GM12892 (cell line): ENCODE measurements around the gene DNMT3A.

Experiments used
- POLR2A ChIP-seq: IDR thresholded peaks from 2 replicates; pipeline ENCODE4 v1.6.1; 2011; ENCODE audit warnings: low read depth, low read length, control low read depth
- POLR2AphosphoS5 ChIP-seq: IDR thresholded peaks from 2 replicates; pipeline ENCODE4 v1.6.1; 2011; ENCODE audit warnings: low read depth, low read length, control low read depth
- TAF1 ChIP-seq: IDR thresholded peaks from 2 replicates; pipeline ENCODE4 v1.6.1; 2011; ENCODE audit warnings: low read depth, mild to moderate bottlenecking, control low read depth, low read length, borderline replicate concordance

DNA sequence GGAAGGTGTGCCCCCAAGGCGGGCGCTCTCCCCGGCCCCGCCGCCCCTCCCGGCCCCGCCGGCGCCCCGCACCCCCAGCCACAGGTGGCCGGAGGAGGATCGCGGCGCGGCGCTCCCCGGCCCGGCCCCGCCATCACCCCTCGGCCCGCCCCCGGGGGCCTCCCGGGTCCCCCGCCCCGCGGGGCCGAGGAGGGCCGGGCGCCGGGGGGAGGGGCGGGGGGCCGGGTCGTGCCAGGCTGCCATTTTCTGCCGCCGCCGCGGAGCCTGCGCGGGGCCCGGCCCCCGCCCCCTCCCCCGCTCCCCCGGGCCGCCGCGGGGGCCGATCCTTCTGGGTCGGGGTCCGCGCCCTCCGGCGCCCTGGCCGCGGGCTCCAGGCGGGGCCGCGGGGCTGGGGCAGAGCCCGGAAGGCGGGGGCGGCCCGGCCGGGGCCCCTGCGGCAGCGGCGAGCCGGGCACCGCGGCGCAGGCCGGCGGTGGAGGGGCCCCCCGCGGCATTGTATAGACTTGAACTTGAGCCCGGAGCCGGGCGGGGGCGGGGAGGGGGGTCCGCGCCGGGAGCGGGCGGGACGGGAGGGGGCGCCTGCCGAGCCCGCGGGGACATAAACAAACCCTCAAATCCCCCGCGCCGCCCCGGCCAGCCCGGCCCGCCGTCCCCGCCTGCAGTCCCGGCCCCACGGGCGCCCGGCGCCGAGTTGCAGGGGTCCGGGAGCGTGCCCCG lies 556 bp downstream of the DNMT3A start:
- no peak for TF ChIP-seq POLR2AphosphoS5
- TF ChIP-seq POLR2A: no peak
- TF ChIP-seq TAF1: no peak
